Activated CD4-positive, alpha-beta T cell treated with anti-CD3 and anti-CD28 coated beads, Interleukin-2, Interleukin-4, amounts not matched to agents 100 ng/mL and 50 ng/mL, durations not matched to agents 16 hours and 8 hours (primary cell): ENCODE measurements around the gene GSTO2.

Experiments
- DNase-seq: peaks from one replicate; pipeline ENCODE4 v3.0.0-alpha.2; 2020; ENCODE audit warnings: low spot score

Gene GSTO2

GRCh38 chr10:104326991-104327610 is 58.1 kb downstream of the GSTO2 start:
- DNase-seq: no peak

- no peak for DNase-seq
Measured at GRCh38 chr10:104327745-104328645, 59.0 kb downstream of the GSTO2 start.

GRCh38 chr10:104328646-104328895 is 59.6 kb downstream of the GSTO2 start:
- DNase-seq: no peak

GRCh38 chr10:104328896-104329710 is 60.1 kb downstream of the GSTO2 start:
- peak; percentile 85 for DNase-seq

- no peak for DNase-seq
Measured at GRCh38 chr10:104329735-104330134, 60.8 kb downstream of the GSTO2 start.

GRCh38 chr10:104330168-104331110 is 61.5 kb downstream of the GSTO2 start:
- DNase-seq: no peak

GRCh38 chr10:104331208-104331838 is 62.3 kb downstream of the GSTO2 start:
- DNase-seq: no peak

- DNase-seq: no peak
Measured at GRCh38 chr10:104332243-104333031, 63.5 kb downstream of the GSTO2 start.

GRCh38 chr10:104333032-104333727 is 64.2 kb downstream of the GSTO2 start:
- no peak for DNase-seq

GRCh38 chr10:104333728-104334373 is 64.9 kb downstream of the GSTO2 start:
- no peak for DNase-seq

GRCh38 chr10:104334561-104334960 is 65.6 kb downstream of the GSTO2 start:
- no peak for DNase-seq

- DNase-seq: no peak
Measured at GRCh38 chr10:104334965-104335650, 66.1 kb downstream of the GSTO2 start.

- no peak for DNase-seq
Measured at GRCh38 chr10:104336821-104337467, 68.0 kb downstream of the GSTO2 start.

- DNase-seq: no peak
Measured at GRCh38 chr10:104337521-104337984, 68.6 kb downstream of the GSTO2 start.

- peak; percentile 75 for DNase-seq
Measured at GRCh38 chr10:104337985-104338735, 69.2 kb downstream of the GSTO2 start, which contains the start of gene ITPRIP. TSS of gene ITPRIP (minus strand) at chr10:104338465. CDS start at chr10:104316051, 22,414 bp downstream.

- no peak for DNase-seq
Measured at GRCh38 chr10:104339469-104340110, 70.6 kb downstream of the GSTO2 start.

GRCh38 chr10:104340111-104340526 is 71.1 kb downstream of the GSTO2 start:
- no peak for DNase-seq
